Measurements from ENCODE around the gene PTPRG.

- TF ChIP-seq POLR2AphosphoS5 (IDR thresholded peaks at IDR 0.05; ENCODE audit: low read depth, low read length), result no peak
- TF ChIP-seq CTCF (IDR thresholded peaks at IDR 0.05), result no peak
- no peak for TF ChIP-seq SIN3A (IDR thresholded peaks at IDR 0.05; ENCODE audit: borderline replicate concordance, insufficient read depth, low read depth, low read length)
These were observed 691.2 kb downstream of the PTPRG start for GRCh38 chr3:62252438-62253157.

Measured in Panc1 (cell line).